Measurements from ENCODE around the gene FAM227A.

GRCh38 chr22:38700270-38700788 is 44.1 kb upstream of the FAM227A start:
- no peak for TF ChIP-seq YY1 (IDR thresholded peaks at IDR 0.05; ENCODE audit: low read depth)
- TF ChIP-seq FOXM1 (IDR thresholded peaks at IDR 0.05; ENCODE audit: borderline replicate concordance, low read depth), result no peak
- TF ChIP-seq TCF12 (IDR thresholded peaks at IDR 0.05; ENCODE audit: low read depth), result peak; percentile 2; the same call in 1 of the 2 replicates
- peak; percentile 68; the same call in 1 of the 2 replicates for TF ChIP-seq MAX (IDR thresholded peaks at IDR 0.05)
- no peak for TF ChIP-seq RAD21 (IDR thresholded peaks at IDR 0.05; ENCODE audit: low read depth)
- TF ChIP-seq, protein P1, sequence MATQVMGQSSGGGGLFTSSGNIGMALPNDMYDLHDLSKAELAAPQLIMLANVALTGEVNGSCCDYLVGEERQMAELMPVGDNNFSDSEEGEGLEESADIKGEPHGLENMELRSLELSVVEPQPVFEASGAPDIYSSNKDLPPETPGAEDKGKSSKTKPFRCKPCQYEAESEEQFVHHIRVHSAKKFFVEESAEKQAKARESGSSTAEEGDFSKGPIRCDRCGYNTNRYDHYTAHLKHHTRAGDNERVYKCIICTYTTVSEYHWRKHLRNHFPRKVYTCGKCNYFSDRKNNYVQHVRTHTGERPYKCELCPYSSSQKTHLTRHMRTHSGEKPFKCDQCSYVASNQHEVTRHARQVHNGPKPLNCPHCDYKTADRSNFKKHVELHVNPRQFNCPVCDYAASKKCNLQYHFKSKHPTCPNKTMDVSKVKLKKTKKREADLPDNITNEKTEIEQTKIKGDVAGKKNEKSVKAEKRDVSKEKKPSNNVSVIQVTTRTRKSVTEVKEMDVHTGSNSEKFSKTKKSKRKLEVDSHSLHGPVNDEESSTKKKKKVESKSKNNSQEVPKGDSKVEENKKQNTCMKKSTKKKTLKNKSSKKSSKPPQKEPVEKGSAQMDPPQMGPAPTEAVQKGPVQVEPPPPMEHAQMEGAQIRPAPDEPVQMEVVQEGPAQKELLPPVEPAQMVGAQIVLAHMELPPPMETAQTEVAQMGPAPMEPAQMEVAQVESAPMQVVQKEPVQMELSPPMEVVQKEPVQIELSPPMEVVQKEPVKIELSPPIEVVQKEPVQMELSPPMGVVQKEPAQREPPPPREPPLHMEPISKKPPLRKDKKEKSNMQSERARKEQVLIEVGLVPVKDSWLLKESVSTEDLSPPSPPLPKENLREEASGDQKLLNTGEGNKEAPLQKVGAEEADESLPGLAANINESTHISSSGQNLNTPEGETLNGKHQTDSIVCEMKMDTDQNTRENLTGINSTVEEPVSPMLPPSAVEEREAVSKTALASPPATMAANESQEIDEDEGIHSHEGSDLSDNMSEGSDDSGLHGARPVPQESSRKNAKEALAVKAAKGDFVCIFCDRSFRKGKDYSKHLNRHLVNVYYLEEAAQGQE (IDR thresholded peaks at IDR 0.05; ENCODE audit: low read depth), result no peak
- TF ChIP-seq CEBPB (IDR thresholded peaks at IDR 0.05), result no peak
